Caki2 (cell line): ENCODE data around the gene C7orf33. TPM values are rescaled to one million over a fixed set of nuclear protein-coding genes. Genes with fewer than 3 reads are reported as not detected.

ENCODE experiments used
- total RNA-seq: library from RNA; depleted of rRNA; stranded (reverse); fragments of >200 nt; shearing (Covaris generic); gene quantifications from 2 replicates; pipeline ENCODE4 v1.2.3, GENCODE V29; 2014; ENCODE audit warnings: low replicate concordance; rRNA removed

Gene C7orf33
- total RNA-seq, 1 experiment from 2014 or later: not detected

Other genes starting within 250 kb of the C7orf33 start
- gene CUL1, start 108.1 kb downstream of the C7orf33 start, total RNA-seq: 36.5 and 37.6 TPM in 2 replicates